ENCODE results near the gene PDGFA.

Gene PDGFA

DNA sequence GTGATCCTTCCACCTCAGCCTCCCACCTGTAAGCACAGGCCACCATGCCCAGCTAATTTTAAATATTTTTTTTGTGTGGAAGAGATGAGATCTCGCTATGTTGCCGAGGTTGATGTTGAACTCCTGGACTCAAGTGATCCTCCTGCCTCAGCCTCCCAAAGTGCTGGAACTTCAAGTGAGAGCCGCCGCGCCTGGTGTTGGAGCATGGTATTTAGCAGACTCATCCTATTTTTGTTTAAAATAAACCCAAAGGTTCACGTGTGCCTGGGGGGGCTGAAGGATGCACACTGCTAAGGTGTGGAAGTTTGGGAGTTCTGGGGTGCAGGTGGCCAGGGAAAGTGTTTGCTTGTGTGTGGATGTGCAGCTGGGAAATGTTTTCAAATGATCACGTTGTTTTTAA, 18.1 kb downstream of the PDGFA start:
- Mint-ChIP-seq H3K4me1 (ENCODE audit: low read depth) (no peaks in the 10 kb centered on the region), H3K36me3 (ENCODE audit: low read depth) (no peaks in the 10 kb centered on the region), H3K27me3 (no peaks in the 10 kb centered on the region), H3K9me3 (no peaks in the 10 kb centered on the region), H3K27ac (no peak overlapping the region), H3K4me3 (no peak overlapping the region)
- intact Hi-C loops (cut with micrococcal nuclease): no loop called here

DNA sequence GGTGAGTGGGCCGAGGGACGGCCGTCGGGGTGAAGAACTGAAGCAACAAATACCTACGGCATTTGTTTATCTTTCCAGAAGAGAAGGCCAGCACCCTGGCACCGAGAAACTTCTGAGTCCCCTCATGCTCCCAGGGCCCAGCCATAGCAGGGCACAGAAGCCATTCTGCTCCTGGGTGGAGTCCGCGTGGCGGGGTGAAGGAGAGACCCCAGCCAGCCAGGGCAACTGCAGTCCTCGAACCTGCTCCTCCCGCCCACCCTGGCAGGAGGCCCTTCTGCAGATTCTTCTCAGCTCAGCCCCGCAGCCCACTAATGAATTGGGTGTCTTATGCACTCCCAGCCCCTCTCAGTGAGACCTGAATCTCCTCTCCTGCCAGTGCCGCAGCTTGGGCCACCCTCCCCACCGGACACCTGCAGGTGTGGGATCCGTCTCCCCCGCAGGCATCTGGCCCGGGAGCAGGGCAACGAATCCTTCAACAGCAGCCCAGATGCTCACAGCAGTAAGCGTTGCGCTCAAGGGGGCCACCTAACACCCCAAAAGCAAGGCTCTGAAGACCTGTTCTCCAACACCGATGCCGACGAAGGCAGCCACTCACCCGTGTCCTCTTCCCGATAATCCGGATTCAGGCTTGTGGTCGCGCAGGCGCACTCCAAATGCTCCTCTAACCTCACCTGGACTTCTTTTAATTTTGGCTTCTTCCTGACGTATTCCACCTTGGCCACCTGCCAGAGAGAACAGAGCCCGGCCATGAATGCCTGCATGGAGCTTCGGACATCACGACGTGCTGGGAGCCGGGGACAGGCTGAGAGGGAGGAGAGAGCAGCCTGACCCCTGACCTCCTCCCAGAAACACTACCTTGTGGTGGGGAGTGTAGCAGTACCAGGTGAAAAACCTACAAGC, 18.9 kb downstream of the PDGFA start:
- no peaks in the 10 kb centered on the region for H3K27me3 Mint-ChIP-seq
- H3K36me3 Mint-ChIP-seq (ENCODE audit: low read depth): no peaks in the 10 kb centered on the region
- no peak overlapping the region for H3K4me3 Mint-ChIP-seq
- H3K27ac Mint-ChIP-seq: no peak overlapping the region
- no peaks in the 10 kb centered on the region for H3K9me3 Mint-ChIP-seq
- intact Hi-C loops (cut with micrococcal nuclease): no loop called here
- no peaks in the 10 kb centered on the region for H3K4me1 Mint-ChIP-seq (ENCODE audit: low read depth)

DNA sequence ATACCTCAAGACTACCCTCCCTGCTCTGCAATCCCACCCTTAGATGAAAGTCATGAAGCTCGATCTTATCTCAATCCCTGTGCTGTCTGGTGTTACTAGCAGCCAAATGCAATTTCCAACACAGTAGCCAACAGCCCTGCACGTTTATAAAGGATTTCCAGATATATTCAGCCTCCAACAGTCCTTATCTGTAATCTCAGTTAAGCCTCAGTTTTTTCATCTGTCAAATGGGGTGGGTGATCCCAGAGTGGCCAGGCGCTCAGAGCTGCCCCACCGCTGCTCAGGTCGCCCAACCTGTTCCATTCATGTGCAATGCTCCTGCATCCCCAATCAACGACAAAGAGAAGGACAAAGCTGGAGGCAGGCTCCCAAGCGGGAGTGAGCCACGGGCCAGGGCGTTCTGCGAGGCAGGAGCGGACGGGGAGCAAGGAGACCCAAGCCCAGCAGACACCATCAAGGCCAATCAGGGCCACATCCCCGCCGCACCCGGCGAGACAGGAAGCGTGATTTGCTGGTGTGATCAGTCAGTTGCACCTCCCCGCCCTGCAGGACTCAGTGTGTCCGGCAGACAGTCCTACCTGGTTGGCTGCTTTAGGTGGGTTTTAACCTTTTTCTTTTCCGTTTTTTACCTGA, 19.7 kb downstream of the PDGFA start:
- intact Hi-C loops (cut with micrococcal nuclease): no loop called here
- Mint-ChIP-seq H3K27ac (no peak overlapping the region), H3K4me3 (no peak overlapping the region), H3K4me1 (ENCODE audit: low read depth) (no peaks in the 10 kb centered on the region), H3K9me3 (no peaks in the 10 kb centered on the region), H3K36me3 (ENCODE audit: low read depth) (no peaks in the 10 kb centered on the region), H3K27me3 (no peaks in the 10 kb centered on the region)

DNA sequence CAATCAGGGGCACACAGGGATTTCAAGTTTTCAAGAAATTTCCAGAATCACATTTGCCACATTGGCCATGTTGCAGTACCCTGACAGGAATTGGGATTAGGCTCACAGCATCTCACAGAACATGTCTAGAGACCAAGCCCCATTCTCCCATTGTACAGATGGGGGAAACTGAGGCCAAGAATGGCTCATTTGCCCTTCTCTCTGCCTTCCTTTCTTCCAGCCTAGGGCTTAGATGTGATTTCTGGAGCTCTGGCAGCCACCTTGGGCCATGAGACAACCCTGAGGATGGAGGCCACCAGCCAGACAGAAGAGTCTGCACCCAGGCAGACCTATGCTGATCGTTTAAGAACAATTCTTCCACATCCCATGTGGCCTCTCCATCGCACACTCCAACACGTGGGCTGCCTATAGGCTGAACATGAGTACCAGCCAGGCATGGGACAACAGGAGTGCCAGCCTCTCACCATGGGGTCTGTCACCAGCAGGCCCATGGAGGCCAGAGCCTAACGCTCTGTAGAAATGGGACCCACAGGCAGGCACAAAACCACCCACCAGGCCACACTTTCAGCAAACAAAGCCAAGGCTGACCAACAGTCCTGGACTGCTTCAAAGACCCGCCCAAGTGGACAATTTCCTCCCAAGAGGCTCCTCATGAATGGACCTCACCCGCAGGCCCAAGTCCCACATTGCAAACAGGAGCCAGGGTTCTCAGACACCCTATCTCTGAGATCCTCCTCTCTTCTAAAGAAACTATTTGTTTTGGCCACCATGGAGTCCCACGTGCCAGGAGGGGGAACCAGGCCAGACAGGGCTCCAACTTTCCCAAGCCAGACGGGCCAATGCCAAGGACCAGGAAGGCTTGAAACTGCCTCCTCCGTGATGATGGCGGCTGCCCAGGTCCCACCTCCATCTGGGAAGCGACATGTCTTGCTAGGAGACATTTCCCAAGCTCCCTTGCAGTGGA, 20.7 kb downstream of the PDGFA start:
- Mint-ChIP-seq H3K4me3 (no peak overlapping the region), H3K9me3 (no peaks in the 10 kb centered on the region), H3K4me1 (ENCODE audit: low read depth) (no peaks in the 10 kb centered on the region), H3K27me3 (no peaks in the 10 kb centered on the region), H3K36me3 (ENCODE audit: low read depth) (no peaks in the 10 kb centered on the region), H3K27ac (no peak overlapping the region)
- intact Hi-C loops (cut with micrococcal nuclease): no loop called here

DNA sequence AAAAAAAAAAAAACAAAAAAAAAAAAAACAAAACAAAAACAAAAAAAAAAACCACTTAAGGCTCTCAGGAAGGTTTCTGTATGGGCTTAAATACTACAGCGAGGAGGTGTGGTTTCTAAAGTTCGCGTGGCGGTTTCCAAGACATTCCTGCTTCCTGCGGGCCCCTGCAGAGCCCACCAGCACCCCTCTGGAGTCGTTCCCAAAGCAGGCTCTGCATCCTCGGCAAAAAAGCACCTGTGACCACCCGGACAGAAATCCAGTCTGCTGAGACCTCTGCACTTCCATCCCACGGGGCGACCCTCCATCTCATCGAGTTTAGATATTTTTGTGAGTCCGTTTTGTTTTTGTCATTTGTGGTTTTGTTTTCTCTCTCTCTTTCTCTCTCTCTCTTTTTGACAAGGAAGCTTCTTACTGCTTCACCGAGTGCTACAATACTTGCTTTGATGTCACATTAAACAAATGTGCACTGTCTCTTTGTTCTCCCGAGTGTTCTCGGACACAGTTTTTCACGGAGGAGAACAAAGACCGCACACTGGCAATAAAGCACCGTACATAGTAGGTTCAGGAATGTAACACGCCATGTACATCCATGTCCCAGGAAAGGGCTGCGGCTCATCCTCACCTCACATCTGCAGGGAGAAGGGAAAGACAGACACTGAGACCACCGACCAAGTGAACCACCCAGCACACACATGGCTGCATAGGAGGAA, 21.5 kb downstream of the PDGFA start:
- H3K27ac Mint-ChIP-seq: no peak overlapping the region
- no peaks in the 10 kb centered on the region for H3K27me3 Mint-ChIP-seq
- no peaks in the 10 kb centered on the region for H3K4me1 Mint-ChIP-seq (ENCODE audit: low read depth)
- no peak overlapping the region for H3K4me3 Mint-ChIP-seq
- H3K9me3 Mint-ChIP-seq: no peaks in the 10 kb centered on the region
- no peaks in the 10 kb centered on the region for H3K36me3 Mint-ChIP-seq (ENCODE audit: low read depth)
- intact Hi-C loops (cut with micrococcal nuclease): no loop called here

DNA sequence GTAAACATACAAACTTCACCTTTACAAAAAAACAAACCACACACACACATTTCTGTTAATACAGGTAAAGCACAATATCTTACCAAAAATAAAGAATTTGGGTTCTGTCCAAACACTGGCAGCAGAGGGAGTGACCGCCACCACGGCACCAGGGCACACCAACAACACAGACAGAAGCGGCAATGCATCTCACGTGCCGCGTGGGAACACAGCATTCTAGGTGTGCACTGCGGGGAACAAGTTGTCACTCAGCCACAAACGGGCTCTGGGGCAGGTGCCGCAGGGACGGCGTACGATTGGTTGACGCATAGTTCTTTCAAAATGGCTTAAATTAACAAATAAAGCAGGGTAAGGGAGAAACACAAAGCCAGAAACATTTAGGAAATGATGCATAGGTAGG, 22.3 kb downstream of the PDGFA start:
- Mint-ChIP-seq H3K27ac (no peak overlapping the region), H3K27me3 (no peaks in the 10 kb centered on the region), H3K4me3 (no peak overlapping the region), H3K4me1 (ENCODE audit: low read depth) (no peaks in the 10 kb centered on the region), H3K9me3 (no peaks in the 10 kb centered on the region), H3K36me3 (ENCODE audit: low read depth) (no peaks in the 10 kb centered on the region)
- intact Hi-C loops (cut with micrococcal nuclease): no loop called here

DNA sequence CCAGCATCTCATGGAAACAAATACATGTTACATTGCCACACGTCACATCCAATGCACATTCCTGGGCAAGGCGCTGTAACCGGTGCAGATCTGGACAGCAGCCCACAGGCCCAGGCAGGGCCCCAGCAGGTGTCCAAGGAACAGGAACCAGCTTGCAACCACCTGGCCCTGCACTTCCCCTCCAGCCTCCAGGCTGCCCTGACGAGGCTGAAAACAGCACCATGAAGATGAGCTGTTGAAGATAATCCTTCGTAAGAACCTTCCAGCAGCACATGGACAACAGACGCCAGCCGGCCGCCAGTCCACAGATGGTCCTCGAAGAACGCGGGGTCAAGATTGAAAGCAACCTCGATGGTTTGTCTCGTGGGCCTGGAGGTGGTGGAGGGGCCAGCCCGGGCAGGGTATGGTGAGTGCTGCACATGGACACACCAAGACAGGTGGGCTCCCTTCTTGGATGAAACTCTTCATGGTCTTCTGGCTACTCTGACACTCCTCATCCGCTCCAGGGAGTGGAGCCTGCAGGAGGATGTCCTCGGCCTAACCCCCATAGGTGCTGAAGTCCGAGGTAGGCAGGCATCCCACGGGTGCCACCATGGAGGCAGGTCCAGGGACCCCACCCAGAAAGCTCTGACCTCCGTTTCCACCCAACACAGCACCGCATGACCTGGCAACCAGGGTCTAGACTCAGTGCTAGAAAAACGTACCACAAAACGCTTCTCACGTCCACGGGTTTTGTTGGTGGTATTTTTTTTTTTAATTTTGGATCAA, 22.9 kb downstream of the PDGFA start:
- Mint-ChIP-seq H3K4me3 (no peak overlapping the region), H3K27ac (no peak overlapping the region), H3K9me3 (no peaks in the 10 kb centered on the region), H3K27me3 (no peaks in the 10 kb centered on the region), H3K36me3 (ENCODE audit: low read depth) (no peaks in the 10 kb centered on the region), H3K4me1 (ENCODE audit: low read depth) (no peaks in the 10 kb centered on the region)
- intact Hi-C loops (cut with micrococcal nuclease): no loop called here

DNA sequence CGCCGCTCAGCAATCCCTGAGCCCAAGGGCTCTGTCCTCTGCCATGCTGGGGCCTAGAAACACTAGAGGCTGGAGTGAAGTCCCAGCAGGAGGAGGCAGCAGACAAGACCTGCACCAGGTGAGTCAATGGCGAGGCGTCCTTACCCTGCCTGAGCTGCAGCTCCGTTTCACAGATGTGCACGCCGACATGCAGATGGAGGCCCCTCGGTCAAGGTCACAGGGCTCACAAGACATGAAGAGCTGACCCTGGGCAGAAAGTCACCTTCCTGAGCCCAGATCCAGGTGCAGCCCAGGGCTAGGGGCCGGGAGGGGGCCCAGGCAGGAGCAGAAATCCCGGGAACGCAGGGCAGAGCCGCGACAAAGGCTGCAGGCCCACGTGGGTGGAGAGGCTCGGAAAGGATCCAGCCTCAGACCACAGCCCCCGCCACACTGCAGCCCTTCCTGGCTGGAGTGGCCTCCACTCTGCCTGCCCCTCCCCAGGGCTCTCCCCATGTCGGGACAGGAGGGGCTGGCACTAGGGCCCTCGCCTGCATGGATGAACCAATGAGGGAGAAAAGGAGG, 23.8 kb downstream of the PDGFA start:
- intact Hi-C loops (cut with micrococcal nuclease): no loop called here
- Mint-ChIP-seq H3K36me3 (ENCODE audit: low read depth) (no peaks in the 10 kb centered on the region), H3K4me1 (ENCODE audit: low read depth) (no peaks in the 10 kb centered on the region), H3K4me3 (no peak overlapping the region), H3K27ac (no peak overlapping the region), H3K27me3 (no peaks in the 10 kb centered on the region), H3K9me3 (no peaks in the 10 kb centered on the region)

DNA sequence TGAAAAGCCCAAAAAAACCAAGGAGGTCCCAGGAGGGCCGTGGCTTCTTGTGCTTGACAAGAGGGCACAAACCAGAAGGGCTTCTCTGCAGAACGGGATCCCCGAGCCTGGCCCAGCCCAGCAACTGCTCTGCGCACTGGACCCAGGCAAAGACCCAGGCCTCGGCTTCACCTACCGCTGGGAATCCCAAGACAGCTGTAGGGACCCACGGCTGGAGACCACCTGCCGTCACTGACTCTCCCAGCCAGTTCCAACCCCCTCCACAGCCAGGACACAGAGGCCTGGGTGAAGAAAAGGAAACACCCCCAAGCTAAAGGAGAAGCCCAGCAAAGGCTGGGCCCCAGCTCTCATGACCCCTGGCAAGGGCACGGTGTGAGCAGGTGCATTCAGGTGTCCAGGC, 24.3 kb downstream of the PDGFA start:
- no peaks in the 10 kb centered on the region for H3K4me1 Mint-ChIP-seq (ENCODE audit: low read depth)
- H3K27ac Mint-ChIP-seq: no peak overlapping the region
- no peaks in the 10 kb centered on the region for H3K36me3 Mint-ChIP-seq (ENCODE audit: low read depth)

DNA sequence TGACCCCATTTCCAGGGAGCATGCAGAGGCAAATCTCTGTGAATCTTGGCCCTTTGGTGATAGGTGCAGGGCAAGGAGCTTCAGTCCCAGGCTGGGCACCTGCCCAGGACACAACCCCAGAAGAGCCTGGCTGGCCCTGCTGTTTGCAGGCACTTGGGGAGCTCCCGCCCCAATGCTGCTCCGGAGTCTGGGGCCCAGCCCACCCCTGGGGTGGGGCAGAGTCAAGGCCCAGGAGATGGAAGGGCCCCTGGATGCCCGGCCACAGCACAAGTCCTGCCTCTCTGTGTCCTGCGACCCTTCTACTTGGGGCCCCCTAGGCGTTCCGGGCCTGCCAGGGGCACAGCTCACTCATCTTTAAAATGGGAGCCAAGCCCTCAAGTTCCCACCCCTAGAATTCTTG, 24.7 kb downstream of the PDGFA start:
- Mint-ChIP-seq H3K4me3 (no peak overlapping the region), H3K4me1 (ENCODE audit: low read depth) (no peaks in the 10 kb centered on the region), H3K36me3 (ENCODE audit: low read depth) (no peaks in the 10 kb centered on the region), H3K27me3 (peaks cover 2% of the 10 kb centered on the region), H3K9me3 (no peaks in the 10 kb centered on the region), H3K27ac (no peak overlapping the region)
- intact Hi-C loops (cut with micrococcal nuclease): no loop called here

More for the DNA sequence above, 24.3 kb downstream of the PDGFA start:
- H3K9me3 Mint-ChIP-seq: no peaks in the 10 kb centered on the region
- H3K27me3 Mint-ChIP-seq: peaks cover 1% of the 10 kb centered on the region
- H3K4me3 Mint-ChIP-seq: no peak overlapping the region
- intact Hi-C loops (cut with micrococcal nuclease): no loop called here

DNA sequence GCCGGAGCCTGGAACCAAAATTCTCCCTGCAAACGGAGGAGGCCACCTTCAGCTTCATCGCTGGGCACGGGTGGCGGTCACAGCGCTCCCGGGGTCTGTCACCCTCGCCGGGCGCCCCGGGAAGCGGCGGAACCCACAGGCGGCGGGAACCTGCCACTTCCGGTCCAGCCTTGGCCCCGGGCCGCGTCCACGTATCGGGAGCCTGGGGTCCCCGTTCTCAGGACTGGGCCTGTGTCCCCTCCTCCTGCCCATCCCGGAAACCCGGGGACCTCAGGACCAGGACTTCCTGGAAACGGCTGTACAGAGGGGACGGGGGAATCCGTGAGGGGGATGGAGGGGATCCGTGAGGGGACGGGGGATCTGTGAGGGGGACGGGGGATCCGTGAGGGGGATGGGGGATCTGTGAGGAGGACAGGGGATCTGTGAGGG, 25.4 kb downstream of the PDGFA start:
- peaks cover 2% of the 10 kb centered on the region for H3K27me3 Mint-ChIP-seq
- H3K4me3 Mint-ChIP-seq: no peak overlapping the region
- H3K4me1 Mint-ChIP-seq (ENCODE audit: low read depth): no peaks in the 10 kb centered on the region
- no peaks in the 10 kb centered on the region for H3K9me3 Mint-ChIP-seq
- no peak overlapping the region for H3K27ac Mint-ChIP-seq
- intact Hi-C loops (cut with micrococcal nuclease): no loop called here
- no peaks in the 10 kb centered on the region for H3K36me3 Mint-ChIP-seq (ENCODE audit: low read depth)

DNA sequence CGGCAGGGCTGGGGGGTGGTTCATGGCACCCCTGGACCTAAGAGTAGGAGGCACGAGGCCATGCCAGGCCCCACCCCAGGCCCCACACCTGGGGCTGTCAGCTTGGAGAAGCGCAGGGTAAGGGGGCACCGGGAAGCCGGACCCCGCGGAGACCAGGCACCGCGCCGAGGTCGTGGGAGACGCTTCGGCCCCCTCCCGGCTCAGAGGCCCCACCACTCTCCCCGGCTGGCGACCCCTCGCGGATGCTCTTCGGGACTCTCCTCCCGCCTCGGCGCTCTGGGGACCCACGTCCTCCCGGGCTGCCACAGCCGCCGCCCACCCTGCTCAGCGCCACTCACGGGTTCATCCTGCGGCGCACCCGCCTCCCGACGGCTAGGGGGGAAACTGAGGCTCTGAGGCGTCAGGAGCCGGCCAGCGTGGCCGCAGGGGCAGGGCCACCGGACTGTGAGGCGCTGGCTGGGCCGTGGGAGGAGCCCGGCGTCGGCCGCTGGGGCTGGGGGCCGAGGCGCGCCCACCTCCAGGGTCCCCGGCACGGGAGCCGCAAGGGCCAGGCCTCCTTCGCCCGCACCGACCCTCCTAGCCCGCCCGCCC, 25.9 kb downstream of the PDGFA start:
- no peaks in the 10 kb centered on the region for H3K9me3 Mint-ChIP-seq
- H3K4me3 Mint-ChIP-seq: no peak overlapping the region
- peaks cover 2% of the 10 kb centered on the region for H3K27me3 Mint-ChIP-seq
- no peak overlapping the region for H3K27ac Mint-ChIP-seq
- H3K4me1 Mint-ChIP-seq (ENCODE audit: low read depth): no peaks in the 10 kb centered on the region
- intact Hi-C loops (cut with micrococcal nuclease): no loop called here
- H3K36me3 Mint-ChIP-seq (ENCODE audit: low read depth): no peaks in the 10 kb centered on the region
